Mesendoderm (in vitro differentiated cells): ENCODE results near the gene ZMYND11.

Source experiments
- DNase-seq: peaks from one replicate; pipeline ENCODE4 v3.0.0; 2013
- H2AK5ac ChIP-seq: 2 replicates; pipeline ENCODE4 v1.6.1; 2013; ENCODE audit warnings: low read length, inconsistent platforms
- H2BK120ac ChIP-seq: 2 replicates; pipeline ENCODE4 v1.6.1; 2013; ENCODE audit warnings: low read depth, mild to moderate bottlenecking, low read length, moderate library complexity, mixed read lengths
- H2BK15ac ChIP-seq: replicated peaks from 2 replicates; pipeline ENCODE4 v1.6.1; 2013; ENCODE audit warnings: low read depth, mild to moderate bottlenecking, moderate library complexity
- H2BK5ac ChIP-seq: 2 replicates; pipeline ENCODE4 v1.6.1; 2013; ENCODE audit warnings: low read length, inconsistent platforms
- H3K18ac ChIP-seq: 2 replicates; pipeline ENCODE4 v1.6.1; 2013; ENCODE audit warnings: mild to moderate bottlenecking, low read length, mixed read lengths
- H3K23ac ChIP-seq: one replicate; pipeline ENCODE4 v1.6.1; 2013; ENCODE audit warnings: low read length
- H3K27ac ChIP-seq: 2 replicates; pipeline ENCODE4 v1.5.1; 2013; ENCODE audit warnings: low read depth, mild to moderate bottlenecking, inconsistent platforms, low read length, moderate library complexity
- H3K27me3 ChIP-seq: 2 replicates; pipeline ENCODE4 v1.6.1; 2013; ENCODE audit warnings: low read length, control low read depth, mild to moderate bottlenecking, inconsistent platforms; ENCODE audit not compliant: insufficient read depth, poor library complexity
- H3K36me3 ChIP-seq: 2 replicates; pipeline ENCODE4 v1.6.1; 2013; ENCODE audit warnings: low read length, inconsistent platforms; ENCODE audit not compliant: control insufficient read depth, insufficient read depth
- H3K4ac ChIP-seq: one replicate; pipeline ENCODE4 v1.6.1; 2013; ENCODE audit warnings: low read depth, mild to moderate bottlenecking, low read length, moderate library complexity
- H3K4me1 ChIP-seq: 2 replicates; pipeline ENCODE4 v1.6.1; 2013; ENCODE audit warnings: low read depth, low read length, inconsistent platforms; ENCODE audit not compliant: control insufficient read depth
- H3K4me2 ChIP-seq: 2 replicates; pipeline ENCODE4 v1.6.1; 2013; ENCODE audit warnings: low read length
- H3K4me3 ChIP-seq: 2 replicates; pipeline ENCODE4 v1.5.1; 2013; ENCODE audit warnings: mild to moderate bottlenecking, low read length
- H3K56ac ChIP-seq: one replicate; pipeline ENCODE4 v1.6.1; 2013; ENCODE audit warnings: low read length
- H3K79me1 ChIP-seq: 2 replicates; pipeline ENCODE4 v1.6.1; 2013; ENCODE audit warnings: low read length, inconsistent platforms
- H3K79me2 ChIP-seq: 2 replicates; pipeline ENCODE4 v1.6.1; 2013; ENCODE audit warnings: mild to moderate bottlenecking, low read length; ENCODE audit not compliant: control insufficient read depth, insufficient read depth
- H3K9ac ChIP-seq: 2 replicates; pipeline ENCODE4 v1.6.1; 2013; ENCODE audit warnings: low read length, inconsistent platforms
- H4K5ac ChIP-seq: one replicate; pipeline ENCODE4 v1.6.1; 2013; ENCODE audit warnings: low read length
- H4K8ac ChIP-seq: one replicate; pipeline ENCODE4 v1.6.1; 2013; ENCODE audit warnings: low read depth, mild to moderate bottlenecking, control low read depth, low read length, moderate library complexity
- WGBS: extraction: QIAGEN DNeasy Blood & Tissue Kit; methylation state at CpG from one replicate; pipeline ENCODE4 v1.1.7; 2013; ENCODE audit warnings: low lambda C conversion rate, missing lambda C conversion rate; ENCODE audit not compliant: insufficient coverage; ENCODE audit errors: extremely low coverage; 5-methylcytosine and 5-hydroxymethylcytosine counted together

Gene ZMYND11

DNA sequence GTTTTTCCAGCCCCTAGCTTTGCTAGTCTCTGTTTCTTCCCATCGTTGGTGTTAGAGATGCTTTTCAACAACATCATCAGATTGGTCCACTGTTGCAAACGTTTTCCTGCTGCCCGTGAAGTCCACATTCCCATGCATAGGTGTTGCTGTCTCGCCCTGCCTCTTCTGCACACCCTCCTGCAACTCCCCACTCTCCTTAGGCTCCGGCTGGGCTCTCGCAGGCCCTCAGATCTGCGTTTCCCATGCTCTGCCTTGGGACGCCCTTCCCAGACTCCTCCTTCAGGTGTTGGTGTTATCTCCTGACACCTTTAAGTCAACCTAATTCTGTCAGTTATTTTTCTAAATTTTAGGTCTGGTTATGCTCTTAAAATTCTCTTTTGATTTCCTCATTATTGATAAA is 55.0 kb downstream of the ZMYND11 start:
- no peaks in the 10 kb centered on the region for H3K79me1 ChIP-seq
- H3K4ac ChIP-seq = no peak overlapping the region
- H2BK5ac ChIP-seq = no peak overlapping the region
- no peak overlapping the region for H2BK15ac ChIP-seq
- no peak overlapping the region for H3K4me3 ChIP-seq
- no CpG with 5 or more reads among the region's 8 CpGs for WGBS
- no peak overlapping the region for H3K18ac ChIP-seq
- no peak overlapping the region for H4K5ac ChIP-seq
- no peak overlapping the region for H3K27ac ChIP-seq
- H3K4me2 ChIP-seq = no peak overlapping the region
- no peak overlapping the region for H2BK120ac ChIP-seq
- H4K8ac ChIP-seq = no peak overlapping the region
- H3K27me3 ChIP-seq = no peaks in the 10 kb centered on the region
- no peaks in the 10 kb centered on the region for H3K79me2 ChIP-seq
- H3K36me3 ChIP-seq = no peaks in the 10 kb centered on the region
- H3K9ac ChIP-seq = no peak overlapping the region
- H3K23ac ChIP-seq = no peak overlapping the region
- H2AK5ac ChIP-seq = no peak overlapping the region
- no peaks in the 10 kb centered on the region for H3K4me1 ChIP-seq
- no peak for DNase-seq
- no peak overlapping the region for H3K56ac ChIP-seq

- Histone ChIP-seq H2AK5ac (no peak overlapping the region), H3K4me1 (no peaks in the 10 kb centered on the region), H3K27ac (no peak overlapping the region)
These were observed 56.7 kb downstream of the ZMYND11 start for GRCh38 chr10:191703-192518.

GRCh38 chr10:194281-194680 is 59.0 kb downstream of the ZMYND11 start:
- Histone ChIP-seq H3K27me3 (no peaks in the 10 kb centered on the region), H4K5ac (no peak overlapping the region), H3K27ac (no peak overlapping the region), H3K4me1 (no peaks in the 10 kb centered on the region), H2BK15ac (no peak overlapping the region), H4K8ac (no peak overlapping the region), H3K18ac (no peak overlapping the region), H3K56ac (no peak overlapping the region), H3K79me1 (no peaks in the 10 kb centered on the region), H2AK5ac (no peak overlapping the region), H3K4me2 (no peak overlapping the region), H3K4me3 (no peak overlapping the region), H3K79me2 (no peaks in the 10 kb centered on the region), H3K4ac (no peak overlapping the region), H3K9ac (no peak overlapping the region), H2BK120ac (no peak overlapping the region), H3K23ac (no peak overlapping the region), H2BK5ac (no peak overlapping the region), H3K36me3 (no peaks in the 10 kb centered on the region)
- WGBS = no CpG with 5 or more reads among the region's 5 CpGs
- no peak for DNase-seq

More at GRCh38 chr10:191703-192518, 56.7 kb downstream of the ZMYND11 start:
- no CpG with 5 or more reads among the region's 9 CpGs for WGBS
- Histone ChIP-seq H2BK120ac (no peak overlapping the region), H3K4ac (no peak overlapping the region), H3K79me1 (no peaks in the 10 kb centered on the region), H2BK15ac (no peak overlapping the region), H2BK5ac (no peak overlapping the region), H3K56ac (no peak overlapping the region), H3K23ac (no peak overlapping the region), H3K79me2 (no peaks in the 10 kb centered on the region), H3K4me3 (no peak overlapping the region), H3K9ac (no peak overlapping the region), H4K5ac (no peak overlapping the region), H3K27me3 (no peaks in the 10 kb centered on the region), H4K8ac (no peak overlapping the region), H3K4me2 (no peak overlapping the region), H3K18ac (no peak overlapping the region), H3K36me3 (no peaks in the 10 kb centered on the region)
- DNase-seq = no peak

DNA sequence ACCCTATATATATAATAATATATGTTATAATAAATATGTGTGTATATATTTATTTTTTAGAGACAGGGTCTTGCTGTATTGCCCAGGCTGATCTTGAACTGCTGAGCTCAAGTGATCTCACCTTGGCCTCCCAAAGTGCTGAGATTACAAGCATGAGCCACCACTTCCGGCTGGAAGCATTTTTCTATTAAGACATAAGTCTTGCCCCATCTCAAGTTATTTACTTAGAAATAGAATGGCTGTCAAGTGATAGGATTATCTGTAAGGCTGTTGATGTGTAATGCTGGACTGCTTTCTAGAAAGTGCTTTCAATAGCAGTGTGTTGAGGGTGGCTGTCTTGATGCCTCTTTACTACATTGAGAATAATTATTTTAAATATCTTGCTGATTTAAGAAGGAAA is 65.2 kb downstream of the ZMYND11 start:
- Histone ChIP-seq H3K4ac (no peak overlapping the region), H3K4me2 (no peak overlapping the region), H3K23ac (no peak overlapping the region), H3K18ac (no peak overlapping the region), H3K79me2 (no peaks in the 10 kb centered on the region), H3K27me3 (no peaks in the 10 kb centered on the region), H3K9ac (no peak overlapping the region), H3K4me1 (no peaks in the 10 kb centered on the region), H3K27ac (no peak overlapping the region), H2BK120ac (no peak overlapping the region), H4K8ac (no peak overlapping the region), H2AK5ac (no peak overlapping the region), H3K36me3 (no peaks in the 10 kb centered on the region), H3K56ac (no peak overlapping the region), H3K4me3 (no peak overlapping the region), H4K5ac (no peak overlapping the region), H2BK15ac (no peak overlapping the region), H2BK5ac (no peak overlapping the region), H3K79me1 (no peaks in the 10 kb centered on the region)
- DNase-seq = no peak
- no CpG with 5 or more reads among the region's 1 CpG for WGBS

DNA sequence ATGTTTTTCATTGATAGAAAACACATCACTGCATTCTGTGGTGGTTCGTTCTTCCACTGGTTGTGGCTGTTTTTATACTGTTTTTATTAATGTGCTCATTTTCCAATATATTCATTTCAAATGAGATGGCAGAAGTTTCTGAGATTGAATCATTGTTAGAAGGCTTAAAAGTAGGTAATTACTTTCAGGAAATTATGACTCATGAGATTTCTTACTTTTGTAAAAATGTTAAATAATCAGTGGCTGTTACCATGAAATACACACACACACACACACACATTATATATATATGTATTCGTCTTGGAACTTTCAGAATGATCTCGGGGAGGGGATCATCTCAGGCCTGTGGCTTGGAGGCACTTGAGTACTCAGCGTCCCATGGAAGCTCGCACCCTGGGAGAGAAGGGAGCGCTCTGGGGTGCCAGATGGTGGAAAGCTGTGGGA is 66.1 kb downstream of the ZMYND11 start:
- Histone ChIP-seq H3K79me2 (no peaks in the 10 kb centered on the region), H2AK5ac (no peak overlapping the region), H3K27me3 (no peaks in the 10 kb centered on the region), H3K79me1 (no peaks in the 10 kb centered on the region), H3K9ac (no peak overlapping the region), H3K56ac (no peak overlapping the region), H2BK5ac (no peak overlapping the region), H3K4me3 (no peak overlapping the region), H3K18ac (no peak overlapping the region), H3K4me1 (no peaks in the 10 kb centered on the region), H3K4me2 (no peak overlapping the region), H4K5ac (no peak overlapping the region), H3K4ac (no peak overlapping the region), H3K23ac (no peak overlapping the region), H2BK120ac (no peak overlapping the region), H3K27ac (no peak overlapping the region), H2BK15ac (no peak overlapping the region), H3K36me3 (no peaks in the 10 kb centered on the region), H4K8ac (no peak overlapping the region)
- DNase-seq = no peak
- WGBS = no CpG with 5 or more reads among the region's 6 CpGs

DNA sequence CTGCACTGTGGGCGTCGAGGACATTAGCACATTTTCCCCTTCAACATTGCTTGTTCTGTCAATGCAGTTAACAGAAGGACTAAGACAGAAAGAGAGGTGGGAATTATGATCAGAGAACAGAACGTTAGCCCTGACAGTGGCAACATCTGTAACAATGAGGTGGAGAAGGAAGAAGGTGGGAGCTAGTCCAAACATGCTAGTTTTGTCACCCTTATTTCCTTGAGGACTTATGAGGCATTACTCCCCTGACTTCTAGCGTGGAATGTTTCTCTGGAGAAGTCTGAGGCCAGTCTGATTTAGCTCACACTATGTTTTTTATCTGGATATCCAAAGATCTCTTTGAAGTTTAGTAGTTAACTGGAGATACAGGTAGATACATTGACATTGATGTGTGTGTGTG is 73.4 kb downstream of the ZMYND11 start:
- H3K4me2 ChIP-seq = no peak overlapping the region
- H2BK120ac ChIP-seq = no peak overlapping the region
- no peak overlapping the region for H4K8ac ChIP-seq
- H3K27me3 ChIP-seq = no peaks in the 10 kb centered on the region
- H3K4ac ChIP-seq = no peak overlapping the region
- no peak overlapping the region for H3K4me3 ChIP-seq
- no peaks in the 10 kb centered on the region for H3K79me2 ChIP-seq
- no peaks in the 10 kb centered on the region for H3K36me3 ChIP-seq
- H3K9ac ChIP-seq = no peak overlapping the region
- WGBS = no CpG with 5 or more reads among the region's 4 CpGs
- H2AK5ac ChIP-seq = no peak overlapping the region
- no peak overlapping the region for H2BK5ac ChIP-seq
- H4K5ac ChIP-seq = no peak overlapping the region
- no peak for DNase-seq
- H3K56ac ChIP-seq = no peak overlapping the region
- no peak overlapping the region for H2BK15ac ChIP-seq
- no peak overlapping the region for H3K27ac ChIP-seq
- H3K4me1 ChIP-seq = no peaks in the 10 kb centered on the region
- H3K18ac ChIP-seq = no peak overlapping the region
- no peaks in the 10 kb centered on the region for H3K79me1 ChIP-seq
- H3K23ac ChIP-seq = no peak overlapping the region
